HG03354 (cell line): ENCODE data around the gene CDR2L.
"Not testable (repeated sequence)": the region's sequence is repeated elsewhere in the genome, so short reads cannot be mapped to it uniquely, and the experiment has no call there.

Experiments
- ATAC-seq: cut with Tn5 transposase; IDR thresholded peaks from one replicate; pipeline ENCODE4 v1.9.1; 2021; ENCODE audit warnings: mild to moderate bottlenecking; ENCODE audit not compliant: unreplicated experiment, poor library complexity, severe bottlenecking

Gene CDR2L

GRCh38 chr17:74957935-74958740 is 29.3 kb upstream of the CDR2L start:
- no peak for ATAC-seq

- no peak for ATAC-seq
Observed at GRCh38 chr17:74959826-74960515, 27.5 kb upstream of the CDR2L start.

GRCh38 chr17:74960570-74961342 is 26.7 kb upstream of the CDR2L start:
- ATAC-seq: no peak

- ATAC-seq: no peak
Observed at GRCh38 chr17:74961657-74962350, 25.6 kb upstream of the CDR2L start.

GRCh38 chr17:74962622-74963394 is 24.6 kb upstream of the CDR2L start:
- ATAC-seq: no peak

- no peak for ATAC-seq
Observed at GRCh38 chr17:74963656-74964055, 23.8 kb upstream of the CDR2L start.

GRCh38 chr17:74964246-74964761 is 23.1 kb upstream of the CDR2L start:
- ATAC-seq: no peak

GRCh38 chr17:74964988-74965622 is 22.3 kb upstream of the CDR2L start:
- ATAC-seq: no peak

- no peak for ATAC-seq
Observed at GRCh38 chr17:74968361-74968780, 19.1 kb upstream of the CDR2L start.

GRCh38 chr17:74969501-74969900 is 17.9 kb upstream of the CDR2L start:
- not testable (repeated sequence) for ATAC-seq

- no peak for ATAC-seq
Observed at GRCh38 chr17:74970395-74970794, 17.0 kb upstream of the CDR2L start.

GRCh38 chr17:74971069-74971841 is 16.2 kb upstream of the CDR2L start:
- ATAC-seq: no peak

- no peak for ATAC-seq
Observed at GRCh38 chr17:74971842-74972106, 15.7 kb upstream of the CDR2L start.

GRCh38 chr17:74972107-74972972 is 15.1 kb upstream of the CDR2L start, which contains the start of gene HID1:
TSS of gene HID1 (minus strand) at chr17:74972759. CDS start at chr17:74972656, 103 bp downstream.
- ATAC-seq: no peak

- ATAC-seq: no peak
Observed at GRCh38 chr17:74972973-74973328, 14.5 kb upstream of the CDR2L start.

GRCh38 chr17:74975943-74976342 is 11.5 kb upstream of the CDR2L start:
- ATAC-seq: no peak

- no peak for ATAC-seq
Observed at GRCh38 chr17:74977802-74978201, 9.6 kb upstream of the CDR2L start.
